ENCODE data around the gene BNIP1.
"Not testable (repeated sequence)": the region's sequence is repeated elsewhere in the genome, so short reads cannot be mapped to it uniquely, and the experiment has no call there.

The BNIP1 gene

GRCh38 chr5:173139631-173140030 is 4.7 kb upstream of the BNIP1 start:
- no peak overlapping the region for H3K4me3 ChIP-seq (ENCODE audit: low read length in 2 of 2)
- H3K36me3 ChIP-seq (ENCODE audit: control insufficient read depth in 2 of 2, insufficient read depth in 2 of 2, low read length in 2 of 2): peaks cover 0 to 2% of the 10 kb centered on the region in 2 donors
- H3K27me3 ChIP-seq (ENCODE audit: control insufficient read depth in 1 of 2, insufficient read depth in 2 of 2, low read length in 2 of 2): no peaks in the 10 kb centered on the region

GRCh38 chr5:173140769-173141168 is 3.6 kb upstream of the BNIP1 start:
- no peak overlapping the region for H3K27ac ChIP-seq (ENCODE audit: low read length)

More at GRCh38 chr5:173139631-173140030, 4.7 kb upstream of the BNIP1 start:
- H3K4me1 ChIP-seq (ENCODE audit: control insufficient read depth, insufficient read depth, low read length): no peaks in the 10 kb centered on the region
- no peak overlapping the region for H3K9ac ChIP-seq (ENCODE audit: low read length in 2 of 2)
- H3K9me3 ChIP-seq (ENCODE audit: control insufficient read depth in 2 of 2, low read length in 2 of 2): no peaks in the 10 kb centered on the region
- H3K27ac ChIP-seq (ENCODE audit: low read length): no peak overlapping the region

GRCh38 chr5:173143567-173143966 is 764 bp upstream of the BNIP1 start:
- Histone ChIP-seq H3K27ac (ENCODE audit: low read length) (no peak overlapping the region), H3K4me1 (ENCODE audit: control insufficient read depth, insufficient read depth, low read length) (peaks cover 6% of the 10 kb centered on the region), H3K36me3 (ENCODE audit: control insufficient read depth in 2 of 2, insufficient read depth in 2 of 2, low read length in 2 of 2) (peaks cover 4 to 11% of the 10 kb centered on the region in 2 donors), H3K4me3 (ENCODE audit: low read length in 2 of 2) (no peak overlapping the region), H3K9ac (ENCODE audit: low read length in 2 of 2) (no peak overlapping the region), H3K9me3 (ENCODE audit: control insufficient read depth in 2 of 2, low read length in 2 of 2) (no peaks in the 10 kb centered on the region), H3K27me3 (ENCODE audit: control insufficient read depth in 1 of 2, insufficient read depth in 2 of 2, low read length in 2 of 2) (no peaks in the 10 kb centered on the region)

More at GRCh38 chr5:173140769-173141168, 3.6 kb upstream of the BNIP1 start:
- Histone ChIP-seq H3K9ac (ENCODE audit: low read length in 2 of 2) (no peak overlapping the region), H3K4me3 (ENCODE audit: low read length in 2 of 2) (no peak overlapping the region), H3K27me3 (ENCODE audit: control insufficient read depth in 1 of 2, insufficient read depth in 2 of 2, low read length in 2 of 2) (no peaks in the 10 kb centered on the region), H3K9me3 (ENCODE audit: control insufficient read depth in 2 of 2, low read length in 2 of 2) (no peaks in the 10 kb centered on the region), H3K4me1 (ENCODE audit: control insufficient read depth, insufficient read depth, low read length) (peaks cover 6% of the 10 kb centered on the region), H3K36me3 (ENCODE audit: control insufficient read depth in 2 of 2, insufficient read depth in 2 of 2, low read length in 2 of 2) (peaks cover 0 to 2% of the 10 kb centered on the region in 2 donors)

GRCh38 chr5:173148354-173148753 is 4.0 kb downstream of the BNIP1 start:
- Histone ChIP-seq H3K27ac (ENCODE audit: low read length) (no peak overlapping the region), H3K9ac (ENCODE audit: low read length in 2 of 2) (no peak overlapping the region), H3K4me3 (ENCODE audit: low read length in 2 of 2) (no peak overlapping the region), H3K36me3 (ENCODE audit: control insufficient read depth in 2 of 2, insufficient read depth in 2 of 2, low read length in 2 of 2) (peaks cover 17 to 23% of the 10 kb centered on the region in 2 donors), H3K27me3 (ENCODE audit: control insufficient read depth in 1 of 2, insufficient read depth in 2 of 2, low read length in 2 of 2) (no peaks in the 10 kb centered on the region), H3K4me1 (ENCODE audit: control insufficient read depth, insufficient read depth, low read length) (peaks cover 6% of the 10 kb centered on the region), H3K9me3 (ENCODE audit: control insufficient read depth in 2 of 2, low read length in 2 of 2) (no peaks in the 10 kb centered on the region)

- Histone ChIP-seq H3K4me1 (ENCODE audit: control insufficient read depth, insufficient read depth, low read length) (no peaks in the 10 kb centered on the region), H3K9ac (ENCODE audit: low read length in 2 of 2) (no peak overlapping the region), H3K9me3 (ENCODE audit: control insufficient read depth in 2 of 2, low read length in 2 of 2) (no peaks in the 10 kb centered on the region), H3K27me3 (ENCODE audit: control insufficient read depth in 1 of 2, insufficient read depth in 2 of 2, low read length in 2 of 2) (no peaks in the 10 kb centered on the region), H3K4me3 (ENCODE audit: low read length in 2 of 2) (no peak overlapping the region), H3K36me3 (ENCODE audit: control insufficient read depth in 2 of 2, insufficient read depth in 2 of 2, low read length in 2 of 2) (peaks cover 31 to 37% of the 10 kb centered on the region in 2 donors), H3K27ac (ENCODE audit: low read length) (no peak overlapping the region)
Observed at GRCh38 chr5:173152547-173152946, 8.2 kb downstream of the BNIP1 start.

- Histone ChIP-seq H3K36me3 (ENCODE audit: control insufficient read depth in 2 of 2, insufficient read depth in 2 of 2, low read length in 2 of 2) (peaks cover 32 to 33% of the 10 kb centered on the region in 2 donors), H3K4me1 (ENCODE audit: control insufficient read depth, insufficient read depth, low read length) (no peaks in the 10 kb centered on the region), H3K9me3 (ENCODE audit: control insufficient read depth in 2 of 2, low read length in 2 of 2) (no peaks in the 10 kb centered on the region), H3K9ac (ENCODE audit: low read length in 2 of 2) (no peak overlapping the region), H3K27ac (ENCODE audit: low read length) (no peak overlapping the region), H3K27me3 (ENCODE audit: control insufficient read depth in 1 of 2, insufficient read depth in 2 of 2, low read length in 2 of 2) (no peaks in the 10 kb centered on the region), H3K4me3 (ENCODE audit: low read length in 2 of 2) (no peak overlapping the region)
Observed at GRCh38 chr5:173153842-173154241, 9.5 kb downstream of the BNIP1 start.

- not testable (repeated sequence) for H3K4me1 ChIP-seq (ENCODE audit: control insufficient read depth, insufficient read depth, low read length); H3K9me3 ChIP-seq (ENCODE audit: control insufficient read depth in 2 of 2, low read length in 2 of 2); H3K27ac ChIP-seq (ENCODE audit: low read length); H3K27me3 ChIP-seq (ENCODE audit: control insufficient read depth in 1 of 2, insufficient read depth in 2 of 2, low read length in 2 of 2); H3K4me3 ChIP-seq (ENCODE audit: low read length in 2 of 2); H3K9ac ChIP-seq (ENCODE audit: low read length in 2 of 2)
- peaks cover 29 to 32% of the 10 kb centered on the region in 2 donors for H3K36me3 ChIP-seq (ENCODE audit: control insufficient read depth in 2 of 2, insufficient read depth in 2 of 2, low read length in 2 of 2)
Observed at GRCh38 chr5:173154619-173155018, 10.3 kb downstream of the BNIP1 start.

GRCh38 chr5:173155912-173156311 is 11.6 kb downstream of the BNIP1 start:
- peaks cover 36 to 38% of the 10 kb centered on the region in 2 donors for H3K36me3 ChIP-seq (ENCODE audit: control insufficient read depth in 2 of 2, insufficient read depth in 2 of 2, low read length in 2 of 2)

GRCh38 chr5:173158366-173158765 is 14.0 kb downstream of the BNIP1 start:
- Histone ChIP-seq H3K36me3 (ENCODE audit: control insufficient read depth in 2 of 2, insufficient read depth in 2 of 2, low read length in 2 of 2) (peaks cover 33 to 47% of the 10 kb centered on the region in 2 donors), H3K9me3 (ENCODE audit: control insufficient read depth in 2 of 2, low read length in 2 of 2) (no peaks in the 10 kb centered on the region), H3K27me3 (ENCODE audit: control insufficient read depth in 1 of 2, insufficient read depth in 2 of 2, low read length in 2 of 2) (no peaks in the 10 kb centered on the region), H3K9ac (ENCODE audit: low read length in 2 of 2) (no peak overlapping the region), H3K4me1 (ENCODE audit: control insufficient read depth, insufficient read depth, low read length) (peaks cover 3% of the 10 kb centered on the region), H3K4me3 (ENCODE audit: low read length in 2 of 2) (no peak overlapping the region), H3K27ac (ENCODE audit: low read length) (no peak overlapping the region)

More at GRCh38 chr5:173155912-173156311, 11.6 kb downstream of the BNIP1 start:
- Histone ChIP-seq H3K4me1 (ENCODE audit: control insufficient read depth, insufficient read depth, low read length) (no peaks in the 10 kb centered on the region), H3K27me3 (ENCODE audit: control insufficient read depth in 1 of 2, insufficient read depth in 2 of 2, low read length in 2 of 2) (no peaks in the 10 kb centered on the region), H3K27ac (ENCODE audit: low read length) (no peak overlapping the region), H3K9me3 (ENCODE audit: control insufficient read depth in 2 of 2, low read length in 2 of 2) (no peaks in the 10 kb centered on the region), H3K9ac (ENCODE audit: low read length in 2 of 2) (no peak overlapping the region), H3K4me3 (ENCODE audit: low read length in 2 of 2) (no peak overlapping the region)

GRCh38 chr5:173159256-173159655 is 14.9 kb downstream of the BNIP1 start:
- peaks cover 26 to 48% of the 10 kb centered on the region in 2 donors for H3K36me3 ChIP-seq (ENCODE audit: control insufficient read depth in 2 of 2, insufficient read depth in 2 of 2, low read length in 2 of 2)
- no peaks in the 10 kb centered on the region for H3K9me3 ChIP-seq (ENCODE audit: control insufficient read depth in 2 of 2, low read length in 2 of 2)
- no peaks in the 10 kb centered on the region for H3K27me3 ChIP-seq (ENCODE audit: control insufficient read depth in 1 of 2, insufficient read depth in 2 of 2, low read length in 2 of 2)
- H3K4me1 ChIP-seq (ENCODE audit: control insufficient read depth, insufficient read depth, low read length): peaks cover 4% of the 10 kb centered on the region
- H3K4me3 ChIP-seq (ENCODE audit: low read length in 2 of 2): no peak overlapping the region
- no peak overlapping the region for H3K27ac ChIP-seq (ENCODE audit: low read length)
- H3K9ac ChIP-seq (ENCODE audit: low read length in 2 of 2): no peak overlapping the region

- H3K36me3 ChIP-seq (ENCODE audit: control insufficient read depth in 2 of 2, insufficient read depth in 2 of 2, low read length in 2 of 2): peaks cover 19 to 46% of the 10 kb centered on the region in 2 donors
Observed at GRCh38 chr5:173161148-173161547, 16.8 kb downstream of the BNIP1 start.

More at GRCh38 chr5:173161148-173161547, 16.8 kb downstream of the BNIP1 start:
- H3K27ac ChIP-seq (ENCODE audit: low read length): no peak overlapping the region
- H3K27me3 ChIP-seq (ENCODE audit: control insufficient read depth in 1 of 2, insufficient read depth in 2 of 2, low read length in 2 of 2): no peaks in the 10 kb centered on the region
- H3K9me3 ChIP-seq (ENCODE audit: control insufficient read depth in 2 of 2, low read length in 2 of 2): no peaks in the 10 kb centered on the region
- H3K9ac ChIP-seq (ENCODE audit: low read length in 2 of 2): no peak overlapping the region
- peaks cover 4% of the 10 kb centered on the region for H3K4me1 ChIP-seq (ENCODE audit: control insufficient read depth, insufficient read depth, low read length)
- H3K4me3 ChIP-seq (ENCODE audit: low read length in 2 of 2): no peak overlapping the region

Data from stomach smooth muscle (tissue), 2 donors.